RWPE2 (cell line): ENCODE data around the gene FSD1L.

Experiments
- ATAC-seq: fragments of 200-7000 bp; cut with Tn5 transposase; 3 replicates; pipeline ENCODE4 v1.9.1; 2021; ENCODE audit warnings: low read depth
- DNase-seq: peaks from one replicate; pipeline ENCODE4 v3.0.0-alpha.2; 2020; ENCODE audit warnings: low spot score
- H3K27ac ChIP-seq: fragments of 450-650 bp; 2 replicates; pipeline ENCODE4 v1.5.1; 2017; ENCODE audit warnings: mild to moderate bottlenecking; ENCODE audit not compliant: poor library complexity, severe bottlenecking
- H3K27me3 ChIP-seq: fragments of 250-450 bp; sonication (Bioruptor Pico); 2 replicates; pipeline ENCODE4 v1.5.1; 2021; ENCODE audit warnings: mild to moderate bottlenecking, moderate library complexity; ENCODE audit not compliant: insufficient read depth, poor library complexity, severe bottlenecking
- H3K36me3 ChIP-seq: fragments of 250-450 bp; sonication (Bioruptor Pico); 2 replicates; pipeline ENCODE4 v1.5.1; 2020; ENCODE audit warnings: low read depth, mild to moderate bottlenecking, moderate library complexity
- H3K4me1 ChIP-seq: fragments of 250-450 bp; sonication (Bioruptor Pico); 2 replicates; pipeline ENCODE4 v1.5.1; 2021; ENCODE audit warnings: mild to moderate bottlenecking, moderate library complexity; ENCODE audit not compliant: insufficient read depth, poor library complexity, severe bottlenecking
- H3K4me3 ChIP-seq: fragments of 250-450 bp; sonication (Bioruptor Pico); 2 replicates; pipeline ENCODE4 v1.5.1; 2021; ENCODE audit warnings: mild to moderate bottlenecking, moderate library complexity; ENCODE audit not compliant: severe bottlenecking
- H3K9me3 ChIP-seq: fragments of 250-450 bp; sonication (Bioruptor Pico); 2 replicates; pipeline ENCODE4 v1.5.1; 2021; ENCODE audit warnings: mild to moderate bottlenecking, moderate library complexity; ENCODE audit not compliant: severe bottlenecking
- TF ChIP-seq, protein P1 (sequence below): fragments of 450-650 bp; IDR thresholded peaks from one replicate; pipeline ENCODE4 v1.5.1; 2017; ENCODE audit warnings: mild to moderate bottlenecking, moderate library complexity; ENCODE audit not compliant: poor library complexity, severe bottlenecking

FSD1L gene

DNA sequence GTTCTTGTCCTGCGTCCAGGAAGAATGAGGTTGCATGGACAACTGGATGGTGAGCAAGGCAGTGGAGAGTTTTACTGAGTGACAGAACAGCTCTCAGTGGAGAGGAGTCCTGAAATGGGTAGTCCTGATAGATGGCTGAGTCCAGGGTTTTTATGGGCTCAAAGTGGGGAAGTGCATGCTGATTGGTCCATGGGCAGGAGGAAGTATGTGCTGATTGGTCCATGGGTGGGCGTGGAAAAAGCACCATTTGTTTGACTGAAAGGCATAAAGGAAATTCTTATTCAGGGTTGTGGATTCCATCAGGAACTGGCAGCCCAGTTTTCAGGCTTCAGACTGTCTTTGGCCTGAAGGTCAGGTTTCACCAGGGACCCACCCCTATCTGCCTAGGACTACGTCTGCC lies 10.6 kb downstream of the FSD1L start:
- Histone ChIP-seq H3K4me1 (no peaks in the 10 kb centered on the region), H3K27ac (no peak overlapping the region), H3K27me3 (no peaks in the 10 kb centered on the region), H3K36me3 (peaks cover 4% of the 10 kb centered on the region; the same call in 1 of the 2 replicates), H3K4me3 (no peak overlapping the region), H3K9me3 (peaks cover 2% of the 10 kb centered on the region)
- no peak for DNase-seq
- TF ChIP-seq, protein P1, sequence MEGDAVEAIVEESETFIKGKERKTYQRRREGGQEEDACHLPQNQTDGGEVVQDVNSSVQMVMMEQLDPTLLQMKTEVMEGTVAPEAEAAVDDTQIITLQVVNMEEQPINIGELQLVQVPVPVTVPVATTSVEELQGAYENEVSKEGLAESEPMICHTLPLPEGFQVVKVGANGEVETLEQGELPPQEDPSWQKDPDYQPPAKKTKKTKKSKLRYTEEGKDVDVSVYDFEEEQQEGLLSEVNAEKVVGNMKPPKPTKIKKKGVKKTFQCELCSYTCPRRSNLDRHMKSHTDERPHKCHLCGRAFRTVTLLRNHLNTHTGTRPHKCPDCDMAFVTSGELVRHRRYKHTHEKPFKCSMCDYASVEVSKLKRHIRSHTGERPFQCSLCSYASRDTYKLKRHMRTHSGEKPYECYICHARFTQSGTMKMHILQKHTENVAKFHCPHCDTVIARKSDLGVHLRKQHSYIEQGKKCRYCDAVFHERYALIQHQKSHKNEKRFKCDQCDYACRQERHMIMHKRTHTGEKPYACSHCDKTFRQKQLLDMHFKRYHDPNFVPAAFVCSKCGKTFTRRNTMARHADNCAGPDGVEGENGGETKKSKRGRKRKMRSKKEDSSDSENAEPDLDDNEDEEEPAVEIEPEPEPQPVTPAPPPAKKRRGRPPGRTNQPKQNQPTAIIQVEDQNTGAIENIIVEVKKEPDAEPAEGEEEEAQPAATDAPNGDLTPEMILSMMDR = no peak
- no peak for ATAC-seq

DNA sequence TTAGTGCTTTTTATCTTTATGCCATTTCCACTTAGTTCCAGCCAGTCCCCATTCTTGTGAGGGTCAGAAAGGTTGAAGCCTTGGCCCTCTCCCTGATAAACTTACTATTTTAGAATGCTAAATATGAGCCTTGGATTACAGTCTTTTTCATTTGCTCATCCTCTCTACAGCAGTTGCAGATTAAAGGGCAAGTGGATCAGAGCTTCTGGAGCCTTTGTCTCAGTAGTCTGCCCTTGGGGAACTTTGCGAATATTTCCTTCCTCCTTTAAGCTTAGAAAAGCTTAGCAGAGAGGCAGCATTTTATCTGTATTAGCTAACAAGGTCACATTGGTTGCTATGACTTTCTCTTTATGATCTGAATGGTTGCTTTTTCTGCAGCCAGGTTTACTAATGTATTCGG lies 11.5 kb downstream of the FSD1L start:
- H3K4me3 ChIP-seq = no peak overlapping the region
- H3K4me1 ChIP-seq = no peaks in the 10 kb centered on the region
- H3K36me3 ChIP-seq = peaks cover 8% of the 10 kb centered on the region
- no peak overlapping the region for H3K27ac ChIP-seq
- ATAC-seq (no peak), DNase-seq (no peak)
- H3K9me3 ChIP-seq = peaks cover 2% of the 10 kb centered on the region
- no peaks in the 10 kb centered on the region for H3K27me3 ChIP-seq
- TF ChIP-seq, protein P1 = no peak

DNA sequence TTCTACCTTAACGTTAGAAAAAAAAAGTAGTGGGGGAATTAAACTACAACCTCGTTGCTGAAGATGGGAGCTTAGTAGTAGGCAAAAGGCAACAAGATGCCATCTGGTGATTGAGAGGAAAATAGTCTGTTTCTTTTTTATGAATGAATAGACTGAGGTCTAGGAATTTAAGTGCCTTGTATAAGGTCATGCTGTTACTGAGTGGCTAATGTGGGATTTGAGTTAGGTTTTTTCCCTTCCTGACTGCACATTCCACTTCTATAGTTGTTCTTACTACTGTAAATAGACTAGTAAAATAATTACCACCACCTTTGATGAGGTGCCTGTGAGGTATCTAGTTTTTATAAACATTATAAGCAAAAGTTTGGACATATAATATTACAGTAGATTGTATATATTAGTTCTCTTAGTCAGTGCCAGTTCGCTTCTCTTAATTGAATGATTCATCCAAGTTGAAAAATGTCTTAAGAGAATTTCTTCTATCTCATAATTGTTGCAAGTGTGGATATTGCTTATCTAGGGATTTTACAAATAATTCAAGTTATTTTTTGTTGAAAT lies 19.1 kb downstream of the FSD1L start:
- ATAC-seq (no peak), DNase-seq (no peak)
- TF ChIP-seq, protein P1 = no peak
- Histone ChIP-seq H3K4me1 (no peaks in the 10 kb centered on the region), H3K9me3 (no peaks in the 10 kb centered on the region), H3K4me3 (no peak overlapping the region), H3K36me3 (peaks cover 62% of the 10 kb centered on the region), H3K27me3 (no peaks in the 10 kb centered on the region), H3K27ac (no peak overlapping the region)

DNA sequence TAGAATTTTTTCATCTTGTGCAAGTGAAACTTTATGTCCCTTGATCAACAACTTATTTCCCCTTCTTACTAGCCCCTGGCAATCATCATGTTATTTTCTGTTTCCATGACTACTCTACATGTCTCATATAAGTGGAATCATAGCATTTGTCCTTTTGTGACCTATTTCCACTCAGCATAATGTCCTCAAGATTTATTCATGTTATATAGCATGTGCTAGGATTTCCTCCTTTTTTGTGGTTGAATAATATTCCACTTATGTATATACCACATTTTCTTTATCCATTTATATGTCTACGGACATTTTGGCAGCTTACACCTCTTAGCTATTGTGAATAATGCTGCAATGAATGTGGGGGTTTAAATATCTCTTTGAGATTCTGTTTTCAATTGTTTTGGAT lies 21.0 kb downstream of the FSD1L start:
- Histone ChIP-seq H3K27ac (no peak overlapping the region), H3K4me3 (no peak overlapping the region), H3K9me3 (no peaks in the 10 kb centered on the region), H3K27me3 (no peaks in the 10 kb centered on the region), H3K4me1 (no peaks in the 10 kb centered on the region), H3K36me3 (peaks cover 62% of the 10 kb centered on the region)
- no peak for DNase-seq
- TF ChIP-seq, protein P1 = no peak
- no peak for ATAC-seq

DNA sequence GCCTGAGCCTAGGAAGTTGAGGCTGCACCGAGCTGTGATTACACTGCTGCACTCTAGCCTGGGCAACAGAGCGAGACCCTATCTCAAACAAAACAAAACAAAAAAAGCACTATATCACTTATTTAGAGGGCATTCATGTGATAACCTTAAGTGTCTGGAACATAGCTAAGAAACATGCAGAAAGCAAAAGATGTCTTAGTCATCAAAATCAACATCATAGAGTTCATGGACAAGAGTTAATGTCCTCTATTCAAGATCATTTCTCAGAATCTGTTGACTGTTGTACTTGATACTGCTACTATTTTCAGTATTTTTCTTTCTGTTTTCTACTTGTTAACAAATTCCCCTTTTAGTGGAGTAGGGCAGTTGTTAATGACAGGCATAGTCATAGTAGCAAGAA lies 25.4 kb downstream of the FSD1L start:
- no peak overlapping the region for H3K27ac ChIP-seq
- H3K4me3 ChIP-seq = no peak overlapping the region
- TF ChIP-seq, protein P1 = no peak
- DNase-seq (no peak), ATAC-seq (no peak)
- H3K27me3 ChIP-seq = no peaks in the 10 kb centered on the region
- H3K36me3 ChIP-seq = peaks cover 22% of the 10 kb centered on the region
- no peaks in the 10 kb centered on the region for H3K4me1 ChIP-seq
- H3K9me3 ChIP-seq = no peaks in the 10 kb centered on the region
